Measurements from ENCODE around the gene AGAP1.

The AGAP1 gene

GRCh38 chr2:235722869-235723268, 229.0 kb downstream of the AGAP1 start:
- TF ChIP-seq, protein P1, sequence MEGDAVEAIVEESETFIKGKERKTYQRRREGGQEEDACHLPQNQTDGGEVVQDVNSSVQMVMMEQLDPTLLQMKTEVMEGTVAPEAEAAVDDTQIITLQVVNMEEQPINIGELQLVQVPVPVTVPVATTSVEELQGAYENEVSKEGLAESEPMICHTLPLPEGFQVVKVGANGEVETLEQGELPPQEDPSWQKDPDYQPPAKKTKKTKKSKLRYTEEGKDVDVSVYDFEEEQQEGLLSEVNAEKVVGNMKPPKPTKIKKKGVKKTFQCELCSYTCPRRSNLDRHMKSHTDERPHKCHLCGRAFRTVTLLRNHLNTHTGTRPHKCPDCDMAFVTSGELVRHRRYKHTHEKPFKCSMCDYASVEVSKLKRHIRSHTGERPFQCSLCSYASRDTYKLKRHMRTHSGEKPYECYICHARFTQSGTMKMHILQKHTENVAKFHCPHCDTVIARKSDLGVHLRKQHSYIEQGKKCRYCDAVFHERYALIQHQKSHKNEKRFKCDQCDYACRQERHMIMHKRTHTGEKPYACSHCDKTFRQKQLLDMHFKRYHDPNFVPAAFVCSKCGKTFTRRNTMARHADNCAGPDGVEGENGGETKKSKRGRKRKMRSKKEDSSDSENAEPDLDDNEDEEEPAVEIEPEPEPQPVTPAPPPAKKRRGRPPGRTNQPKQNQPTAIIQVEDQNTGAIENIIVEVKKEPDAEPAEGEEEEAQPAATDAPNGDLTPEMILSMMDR (conservative IDR thresholded peaks at IDR 0.05): no peak
- H3K27ac ChIP-seq: no peak overlapping the region

DNA sequence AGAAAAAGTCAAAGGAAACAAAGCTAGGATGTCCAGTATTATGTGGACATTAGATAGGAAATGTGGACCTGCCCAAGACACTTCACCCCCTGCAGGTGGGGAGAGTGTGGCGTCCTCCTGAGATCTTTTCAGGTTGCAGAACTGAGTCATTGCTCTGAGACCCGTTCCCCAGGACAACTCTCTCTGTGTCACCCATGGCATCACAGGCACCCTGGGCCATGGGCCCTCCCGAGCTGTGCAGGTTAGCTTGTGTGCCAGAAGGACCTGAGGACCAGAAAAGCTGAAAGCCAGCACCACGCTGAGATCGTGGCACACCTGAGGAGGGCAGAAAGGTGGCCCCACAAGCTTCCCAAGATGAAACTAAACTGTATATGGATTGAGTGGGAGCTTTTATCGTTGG, 229.5 kb downstream of the AGAP1 start:
- H3K27ac ChIP-seq: peak overlapping the region; percentile 83
- TF ChIP-seq, protein P1 (conservative IDR thresholded peaks at IDR 0.05): no peak

GRCh38 chr2:235723811-235724465, 230.1 kb downstream of the AGAP1 start:
- peak overlapping the region; percentile 83 for H3K27ac ChIP-seq
- TF ChIP-seq, protein P1 (conservative IDR thresholded peaks at IDR 0.05): no peak

DNA sequence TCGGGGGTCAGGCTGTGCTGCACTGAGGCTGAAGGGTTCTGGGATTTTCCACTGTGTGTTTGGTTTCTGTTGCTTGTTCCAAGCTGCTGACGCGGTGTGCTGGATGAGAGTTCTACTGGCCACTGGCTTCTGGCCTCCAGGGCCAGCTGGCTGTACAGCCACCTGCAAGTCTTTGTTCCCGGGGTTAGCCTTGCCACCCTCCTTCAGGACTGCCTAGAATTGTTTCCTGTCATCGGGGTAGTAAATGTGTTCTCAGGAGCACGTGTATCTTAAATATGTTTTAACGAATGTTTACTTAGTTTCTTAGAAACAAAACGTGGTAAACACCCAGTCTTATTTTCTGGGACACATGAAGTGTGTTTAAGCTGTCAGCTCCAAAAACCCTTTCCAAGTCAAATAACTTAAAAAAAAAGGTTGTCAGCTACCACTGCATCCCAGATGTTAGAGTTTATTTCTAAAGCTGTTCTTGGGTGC, 231.2 kb downstream of the AGAP1 start:
- TF ChIP-seq, protein P1 (conservative IDR thresholded peaks at IDR 0.05): no peak
- H3K27ac ChIP-seq: peak overlapping the region; percentile 83

GRCh38 chr2:235725841-235726240, 232.0 kb downstream of the AGAP1 start:
- peak overlapping the region; percentile 83; the same call in 1 of the 2 replicates for H3K27ac ChIP-seq
- TF ChIP-seq, protein P1 (conservative IDR thresholded peaks at IDR 0.05): no peak

DNA sequence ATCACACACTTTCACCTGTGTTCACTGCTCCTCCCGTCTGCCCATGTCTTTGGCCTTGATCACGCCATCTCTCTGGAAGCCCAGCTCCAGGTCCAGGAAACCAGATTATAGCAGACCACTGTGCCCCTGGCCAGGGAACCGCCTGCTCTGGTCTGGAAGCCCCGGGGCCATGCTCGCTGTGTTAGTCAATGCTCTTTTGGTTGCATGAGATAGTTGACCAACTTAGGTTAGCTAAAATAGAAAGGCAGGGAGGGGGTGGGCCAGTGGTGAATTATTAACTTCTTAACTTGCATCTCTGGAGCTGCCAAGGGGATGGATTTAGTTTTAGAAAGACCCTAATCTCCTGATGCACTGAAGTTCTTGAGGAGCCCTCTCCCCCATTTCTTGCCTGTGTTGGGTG, 232.7 kb downstream of the AGAP1 start:
- TF ChIP-seq, protein P1 (conservative IDR thresholded peaks at IDR 0.05): no peak
- no peak overlapping the region for H3K27ac ChIP-seq

DNA sequence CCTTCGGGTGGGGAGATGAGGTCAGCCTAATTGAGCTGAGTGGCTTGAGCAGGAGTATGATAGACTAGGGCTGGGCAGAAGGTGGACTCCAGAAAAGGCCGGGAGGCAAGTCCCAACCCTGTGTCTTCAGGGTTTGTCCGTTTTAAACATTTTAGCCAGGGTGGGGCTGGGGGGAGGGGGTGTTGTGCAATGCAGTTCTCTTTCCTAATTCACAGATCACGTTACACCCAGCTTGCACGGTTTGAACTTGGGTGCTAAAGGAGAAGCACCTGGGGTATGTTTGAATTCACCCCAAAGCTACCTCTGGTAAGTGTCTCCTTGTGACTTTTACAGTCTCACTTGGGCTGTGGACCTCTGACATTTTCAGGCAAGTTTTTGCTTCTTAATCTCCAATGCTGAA, 233.3 kb downstream of the AGAP1 start:
- no peak overlapping the region for H3K27ac ChIP-seq
- TF ChIP-seq, protein P1 (conservative IDR thresholded peaks at IDR 0.05): no peak

Measured in VCaP (cell line).